ENCODE data around the gene KCNK1. TPM values are rescaled to one million over a fixed set of nuclear protein-coding genes. Genes with fewer than 3 reads are reported as not detected.

Gene KCNK1
- 17.5 to 23.4 TPM (median 20.4 TPM) in 5 replicates for total RNA-seq (2022; extraction: Qiagen RNA extraction)

GRCh38 chr1:233613252-233614172 is at the start of gene KCNK1:
Gene KCNK1, plus strand, starts transcription at chr1:233614106. Its CDS starts 66 bp downstream, at chr1:233614172.

Measured in A549 treated with Hydrocortisone at 1 μM for 4 hours (cell line).